CD4-positive, alpha-beta T cell (primary cell): ENCODE results near the gene CEP112. TPM values are rescaled to one million over a fixed set of nuclear protein-coding genes. Genes with fewer than 3 reads are reported as not detected.

Experiments used
- ATAC-seq: fragments of 200-7000 bp; cut with Tn5 transposase; one replicate; pipeline ENCODE4 v1.10.0; 2022; ENCODE audit warnings: mild to moderate bottlenecking; ENCODE audit not compliant: poor library complexity
- CTCF ChIA-PET: fragments of 350-600 bp; sonication (Branson Sonifier 250); formaldehyde crosslinking; loops from one replicate; lab custom pipeline; 2021; ENCODE audit warnings: antibody characterized with exemption, inconsistent platforms; lab: Charles Lee
- POLR2A ChIA-PET: fragments of 350-600 bp; sonication (Branson Sonifier 250); formaldehyde crosslinking; loops from one replicate; lab custom pipeline; 2021; ENCODE audit warnings: antibody characterized with exemption, inconsistent platforms; lab: Charles Lee
- DNase-seq, 14 experiments: peaks; one replicate each; pipeline ENCODE4 v3.0.0-alpha.2; 2013 to 2020; ENCODE audit warnings: mixed read lengths in 2 of 14
- H3K27ac ChIP-seq, 2 donors: one replicate each; pipeline versions ENCODE4 v1.5.1 to v1.7.0; 2013; ENCODE audit warnings: low read length in 2 of 2, low read depth in 1 of 2, mild to moderate bottlenecking in 1 of 2
- H3K27me3 ChIP-seq, 2 experiments: 1 replicate in 1 of 2; 2 replicates in 1 of 2; pipeline versions ENCODE4 v1.6.1 to v1.7.0; 2013; ENCODE audit warnings: low read length in 2 of 2, control low read depth in 1 of 2, mild to moderate bottlenecking in 1 of 2, moderate library complexity in 1 of 2; ENCODE audit not compliant: insufficient read depth in 2 of 2, control insufficient read depth in 1 of 2
- H3K36me3 ChIP-seq: one replicate; pipeline ENCODE4 v1.6.1; 2013; ENCODE audit warnings: low read length, control low read depth; ENCODE audit not compliant: insufficient read depth
- H3K4me1 ChIP-seq: one replicate; pipeline ENCODE4 v1.6.1; 2013; ENCODE audit warnings: low read length, control low read depth; ENCODE audit not compliant: insufficient read depth
- H3K4me3 ChIP-seq: one replicate; pipeline ENCODE4 v1.5.1; 2013; ENCODE audit warnings: mild to moderate bottlenecking, low read length, moderate library complexity
- H3K9me3 ChIP-seq, 2 experiments: 1 replicate in 1 of 2; 2 replicates in 1 of 2; pipeline versions ENCODE4 v1.6.1 to v1.7.0; 2013; ENCODE audit warnings: low read length in 2 of 2, mild to moderate bottlenecking in 2 of 2, control low read depth in 1 of 2, moderate library complexity in 1 of 2; ENCODE audit not compliant: control insufficient read depth in 1 of 2, insufficient read depth in 1 of 2
- H3K27ac Mint-ChIP-seq: one replicate; pipeline ENCODE4 v1.8.0; 2020; ENCODE audit warnings: mixed read lengths
- H3K27me3 Mint-ChIP-seq: one replicate; pipeline ENCODE4 v1.8.0; 2021; ENCODE audit warnings: mixed read lengths
- H3K36me3 Mint-ChIP-seq: one replicate; pipeline ENCODE4 v1.8.0; 2021; ENCODE audit warnings: low read depth, mixed read lengths
- H3K4me1 Mint-ChIP-seq: one replicate; pipeline ENCODE4 v1.8.0; 2021; ENCODE audit warnings: low read depth, mixed read lengths
- H3K4me3 Mint-ChIP-seq: one replicate; pipeline ENCODE4 v1.8.0; 2020; ENCODE audit warnings: mild to moderate bottlenecking, mixed read lengths
- H3K9me3 Mint-ChIP-seq: one replicate; pipeline ENCODE4 v1.8.0; 2020; ENCODE audit warnings: mixed read lengths
- intact Hi-C, 2 experiments: fragments of 100-400 bp; cut with DNase I in 1 of 2; cut with micrococcal nuclease in 1 of 2; formaldehyde crosslinking; loops; one replicate each; pipeline versions ENCODE4 v1.15.1 to v1.9.0; 2023 to 2025; cut with DNase I, micrococcal nuclease
- total RNA-seq, 174 experiments: library from RNA in 2 of 174; stranded (reverse) in 2 of 174; gene quantifications; one replicate each; pipeline ENCODE4 v1.2.3 and lab custom pipeline; 2021 to 2026
- TF ChIP-seq, protein P1 (sequence below): fragments of 200-600 bp; IDR thresholded peaks from one replicate; pipeline ENCODE4 v1.8.0; 2022; ENCODE audit warnings: antibody characterized with exemption, mild to moderate bottlenecking

The CEP112 gene
- total RNA-seq, 2 experiments from 2014 or later, result 1.6 to 2.2 TPM

DNA sequence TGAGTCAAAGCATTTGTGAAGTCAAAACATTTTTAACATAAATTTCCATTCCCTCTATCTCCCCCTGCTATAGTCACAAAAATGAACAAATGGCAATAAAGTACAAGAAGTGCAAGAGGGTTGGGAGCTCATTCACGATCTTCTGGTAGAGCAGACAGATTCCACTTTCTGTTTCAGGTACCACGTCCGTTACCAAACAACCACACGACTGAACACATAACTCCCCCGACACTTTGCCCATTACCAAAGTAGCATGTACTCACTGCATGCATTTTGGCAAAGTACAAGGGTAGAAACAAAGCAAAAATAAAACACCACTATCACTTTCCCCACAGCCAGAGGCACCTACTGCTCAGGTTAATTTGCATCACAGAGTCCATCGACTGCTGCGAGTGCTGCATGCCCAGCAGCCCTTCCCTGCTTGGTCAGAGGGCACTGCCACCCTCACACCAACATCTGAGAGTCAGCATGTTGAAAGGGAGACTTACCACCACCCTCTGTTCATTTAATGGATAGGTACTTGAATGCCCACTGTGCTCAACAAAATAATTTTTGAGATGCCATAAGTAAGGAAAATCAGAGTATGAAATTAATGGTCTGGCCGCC is 480.2 kb downstream of the CEP112 start:
- intact Hi-C loops, result no loop called here
- TF ChIP-seq, protein P1, sequence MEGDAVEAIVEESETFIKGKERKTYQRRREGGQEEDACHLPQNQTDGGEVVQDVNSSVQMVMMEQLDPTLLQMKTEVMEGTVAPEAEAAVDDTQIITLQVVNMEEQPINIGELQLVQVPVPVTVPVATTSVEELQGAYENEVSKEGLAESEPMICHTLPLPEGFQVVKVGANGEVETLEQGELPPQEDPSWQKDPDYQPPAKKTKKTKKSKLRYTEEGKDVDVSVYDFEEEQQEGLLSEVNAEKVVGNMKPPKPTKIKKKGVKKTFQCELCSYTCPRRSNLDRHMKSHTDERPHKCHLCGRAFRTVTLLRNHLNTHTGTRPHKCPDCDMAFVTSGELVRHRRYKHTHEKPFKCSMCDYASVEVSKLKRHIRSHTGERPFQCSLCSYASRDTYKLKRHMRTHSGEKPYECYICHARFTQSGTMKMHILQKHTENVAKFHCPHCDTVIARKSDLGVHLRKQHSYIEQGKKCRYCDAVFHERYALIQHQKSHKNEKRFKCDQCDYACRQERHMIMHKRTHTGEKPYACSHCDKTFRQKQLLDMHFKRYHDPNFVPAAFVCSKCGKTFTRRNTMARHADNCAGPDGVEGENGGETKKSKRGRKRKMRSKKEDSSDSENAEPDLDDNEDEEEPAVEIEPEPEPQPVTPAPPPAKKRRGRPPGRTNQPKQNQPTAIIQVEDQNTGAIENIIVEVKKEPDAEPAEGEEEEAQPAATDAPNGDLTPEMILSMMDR, result no peak
- H3K27me3 ChIP-seq, result no peaks in the 10 kb centered on the region
- H3K4me1 ChIP-seq, result no peaks in the 10 kb centered on the region
- H3K4me1 Mint-ChIP-seq, result peaks cover 10% of the 10 kb centered on the region
- peak in 1 of 14 experiments; percentile 14 for DNase-seq
- ChIA-PET CTCF (interaction anchor here (1.8 kb wide), 1 partner anchor 21 kb away, joined by 3 read pairs; no protein-coding TSS in a partner anchor), POLR2A (no interaction called here)
- H3K4me3 ChIP-seq, result peak overlapping the region; percentile 5
- H3K4me3 Mint-ChIP-seq, result peak overlapping the region; percentile 64
- no peak for ATAC-seq
- H3K36me3 Mint-ChIP-seq, result no peaks in the 10 kb centered on the region
- no peaks in the 10 kb centered on the region for H3K9me3 Mint-ChIP-seq
- no peak overlapping the region for H3K27ac Mint-ChIP-seq
- H3K36me3 ChIP-seq, result no peaks in the 10 kb centered on the region
- no peaks in the 10 kb centered on the region for H3K27me3 Mint-ChIP-seq
- H3K9me3 ChIP-seq, result no peaks in the 10 kb centered on the region
- H3K27ac ChIP-seq, result no peak overlapping the region

DNA sequence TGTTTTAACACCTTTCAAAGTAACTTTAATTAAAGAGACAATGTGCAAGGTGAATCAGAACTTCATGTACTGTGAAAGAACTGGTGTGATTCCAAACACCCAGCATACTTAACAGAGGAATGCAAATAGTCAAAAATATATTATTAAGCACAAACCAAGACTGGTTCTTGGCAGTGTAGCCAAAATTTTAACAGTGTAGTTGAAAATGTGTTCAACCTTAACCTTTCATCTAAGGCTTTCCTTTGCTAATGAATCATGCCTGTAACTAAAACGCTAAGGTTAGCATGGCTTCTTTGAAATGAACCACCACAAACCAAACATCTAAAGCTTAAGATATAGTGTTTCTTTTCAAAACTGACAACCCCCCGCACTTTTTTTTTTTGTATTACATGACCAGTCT is 484.2 kb downstream of the CEP112 start:
- no peak overlapping the region for H3K27ac Mint-ChIP-seq
- no peaks in the 10 kb centered on the region for H3K4me1 ChIP-seq
- ChIA-PET POLR2A (no interaction called here), CTCF (no interaction called here)
- no peaks in the 10 kb centered on the region for H3K36me3 ChIP-seq
- intact Hi-C loops, result no loop called here
- no peaks in the 10 kb centered on the region for H3K9me3 Mint-ChIP-seq
- H3K27me3 Mint-ChIP-seq, result no peaks in the 10 kb centered on the region
- peaks cover 9% of the 10 kb centered on the region for H3K4me1 Mint-ChIP-seq
- no peak overlapping the region for H3K4me3 ChIP-seq
- H3K27me3 ChIP-seq, result no peaks in the 10 kb centered on the region
- H3K4me3 Mint-ChIP-seq, result no peak overlapping the region
- no peaks in the 10 kb centered on the region for H3K36me3 Mint-ChIP-seq
- H3K9me3 ChIP-seq, result no peaks in the 10 kb centered on the region
- ATAC-seq, result no peak
- no peak for DNase-seq
- TF ChIP-seq, protein P1, result no peak
- H3K27ac ChIP-seq, result no peak overlapping the region

DNA sequence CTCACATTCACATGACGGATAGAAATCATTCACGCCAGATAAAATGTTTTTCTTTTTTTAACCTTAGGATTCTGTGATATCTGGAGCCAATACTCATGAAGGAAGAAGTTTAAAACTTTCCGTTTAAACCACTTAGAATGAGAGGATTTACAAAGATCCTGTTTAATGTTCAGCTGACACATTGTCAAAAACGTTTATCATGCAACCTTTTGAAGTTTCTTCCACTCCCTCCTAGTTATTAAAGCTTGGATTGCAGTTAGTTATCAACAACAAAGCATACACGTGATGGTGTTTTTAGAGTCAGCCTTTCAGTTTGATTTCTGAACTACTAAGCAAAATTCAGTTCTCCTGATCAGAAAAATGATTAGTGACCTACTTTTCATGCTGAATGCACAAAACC is 487.2 kb downstream of the CEP112 start:
- ChIA-PET POLR2A (no interaction called here), CTCF (no interaction called here)
- DNase-seq (no peak), ATAC-seq (no peak)
- H3K9me3 Mint-ChIP-seq, result no peaks in the 10 kb centered on the region
- no peaks in the 10 kb centered on the region for H3K36me3 Mint-ChIP-seq
- Histone ChIP-seq H3K9me3 (no peaks in the 10 kb centered on the region), H3K4me3 (no peak overlapping the region), H3K27ac (no peak overlapping the region), H3K27me3 (no peaks in the 10 kb centered on the region), H3K4me1 (no peaks in the 10 kb centered on the region), H3K36me3 (no peaks in the 10 kb centered on the region)
- no peaks in the 10 kb centered on the region for H3K27me3 Mint-ChIP-seq
- no peaks in the 10 kb centered on the region for H3K4me1 Mint-ChIP-seq
- intact Hi-C loops, result no loop called here
- H3K27ac Mint-ChIP-seq, result no peak overlapping the region
- no peak overlapping the region for H3K4me3 Mint-ChIP-seq
- TF ChIP-seq, protein P1, result no peak
